ENCODE results near the gene DTX2. TPM values are rescaled to one million over a fixed set of nuclear protein-coding genes. Genes with fewer than 3 reads are reported as not detected.

DTX2 gene
- 9.6 and 11.1 TPM in 2 replicates for total RNA-seq

GRCh38 chr7:76461464-76462101 lies at the start of gene DTX2:
DTX2 (plus strand) TSS chr7:76461709; CDS start chr7:76480510, 18,801 bp downstream.

DNA sequence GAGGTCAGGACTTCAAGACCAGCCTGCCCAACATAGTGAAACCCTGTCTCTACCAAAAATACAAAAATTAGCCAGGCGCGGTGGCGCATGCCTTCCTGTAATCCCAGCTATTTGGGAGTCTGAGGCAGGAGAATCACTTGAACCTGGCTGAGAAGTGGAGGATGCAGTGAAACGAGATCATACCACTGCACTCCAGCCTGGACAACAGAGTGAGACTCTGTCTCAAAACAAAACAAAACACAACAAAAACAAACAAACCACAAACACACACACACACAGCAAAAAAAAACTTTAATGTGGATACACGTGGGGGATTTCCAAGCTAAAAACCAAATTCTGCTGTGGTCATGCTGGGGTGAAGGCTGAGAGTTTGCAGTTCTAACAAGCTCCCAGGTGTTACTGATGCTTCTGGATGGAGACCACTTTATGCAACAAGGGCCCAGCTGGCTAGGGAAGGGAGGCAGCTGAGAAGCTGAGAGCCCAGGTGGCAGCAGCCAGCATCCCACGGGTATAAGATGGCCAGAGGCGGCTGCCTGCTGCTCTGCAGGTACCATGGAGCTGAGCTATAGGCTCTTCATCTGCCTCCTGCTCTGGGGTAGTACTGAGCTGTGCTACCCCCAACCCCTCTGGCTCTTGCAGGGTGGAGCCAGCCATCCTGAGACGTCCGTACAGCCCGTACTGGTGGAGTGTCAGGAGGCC lies 36.9 kb upstream of the DTX2 start, which contains the start of gene ZP3:
Gene ZP3 (plus strand): TSS at position 538 of the 699 bp plus-strand sequence. CDS start 15 bp downstream, at position 553.

DNA sequence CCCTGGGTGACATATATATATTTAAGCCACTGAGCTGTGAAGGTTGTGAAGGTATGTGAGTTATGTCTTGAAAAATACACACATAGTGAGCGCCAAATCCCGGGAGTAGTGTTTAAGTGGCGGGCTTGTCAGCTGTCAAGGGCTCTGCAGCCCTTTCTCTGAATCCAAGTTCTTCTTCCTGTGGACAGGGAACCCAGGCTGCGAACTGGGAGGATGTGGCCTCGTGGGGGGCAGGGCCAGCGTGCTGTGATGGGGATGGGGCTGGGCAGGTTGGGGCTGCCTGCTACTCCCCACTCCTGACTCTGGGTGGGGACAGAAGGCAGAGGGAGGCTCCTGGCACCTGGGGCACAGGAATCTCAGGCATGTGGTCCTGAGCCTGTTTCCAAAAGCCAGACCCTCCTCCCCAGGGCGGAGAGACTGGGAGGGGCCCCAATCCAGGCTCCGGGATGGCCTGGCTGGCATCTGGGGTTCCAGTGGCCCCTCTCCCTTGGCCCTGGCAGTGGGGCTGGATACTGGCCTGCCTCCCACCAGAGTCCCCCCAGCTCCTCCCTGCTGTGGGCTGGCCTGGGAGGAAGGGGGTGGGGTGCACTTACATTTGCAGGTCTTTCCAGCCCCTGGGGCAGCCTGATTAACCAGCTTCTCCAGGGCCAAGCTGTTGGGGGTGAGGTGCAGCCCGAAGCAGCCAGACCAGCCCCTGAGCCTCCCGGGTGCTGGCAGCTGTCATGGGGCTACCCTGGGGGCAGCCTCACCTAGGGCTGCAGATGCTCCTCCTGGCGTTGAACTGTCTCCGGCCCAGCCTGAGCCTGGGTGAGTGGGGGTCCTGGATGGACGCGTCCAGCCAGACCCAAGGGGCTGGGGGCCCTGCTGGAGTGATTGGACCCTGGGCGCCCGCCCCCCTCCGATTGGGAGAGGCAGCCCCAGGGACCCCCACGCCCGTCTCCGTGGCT lies 48.7 kb downstream of the DTX2 start, which contains the start of gene UPK3B:
Gene UPK3B (plus strand): TSS at position 622 of the 947 bp plus-strand sequence. CDS start 101 bp downstream, at position 723.

DNA sequence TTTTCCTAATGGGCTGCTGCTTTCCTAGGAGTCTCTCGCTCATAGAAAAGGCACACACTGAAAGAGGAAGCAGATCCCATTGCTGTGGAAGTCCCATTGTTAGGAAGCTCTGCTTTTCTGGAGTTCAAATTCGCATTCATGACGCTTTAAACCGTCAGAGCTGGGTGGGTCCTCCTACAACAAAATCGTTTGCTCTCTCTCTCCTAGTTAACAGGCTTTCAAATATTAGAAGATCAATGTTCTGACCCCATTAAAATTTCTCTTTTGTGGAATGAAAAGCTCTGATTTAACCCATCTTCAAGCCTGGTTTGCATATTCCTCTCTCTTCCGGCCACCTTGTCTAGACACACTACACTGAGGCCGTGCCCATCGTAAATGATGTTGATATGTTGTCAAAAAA lies 81.7 kb downstream of the DTX2 start, which contains the start of gene SPDYE16:
Gene SPDYE16 (minus strand): TSS at position 101 of the 400 bp plus-strand sequence. CDS start 1,838 bp downstream, outside the sequence.

Small RNA genes lying within 50 kb of the gene (small RNA-seq; reads per million reads assigned to genes)
- not detected for gene RF00019

Other genes with a start within 250 kb of the DTX2 start
- 51.2 and 75.3 TPM in 2 replicates for gene HSPB1, start 159.0 kb upstream of the DTX2 start, total RNA-seq
- 78.6 and 108 TPM in 2 replicates for gene YWHAG, start 102.7 kb upstream of the DTX2 start, total RNA-seq
- gene SSC4D, start 52.0 kb upstream of the DTX2 start, total RNA-seq = 0.39 and 1.1 TPM in 2 replicates
- 1.4 and 1.8 TPM in 2 replicates for gene ZP3, start 36.8 kb upstream of the DTX2 start, total RNA-seq
- gene UPK3B, start 48.8 kb downstream of the DTX2 start, total RNA-seq = 0.39 TPM in 1 of 2 replicates, not detected in the other
- gene SPDYE16, start 81.6 kb downstream of the DTX2 start, total RNA-seq = under 0.01 TPM in 1 of 2 replicates, not detected in the other
- 6.1 and 7.0 TPM in 2 replicates for gene POMZP3, start 165.6 kb downstream of the DTX2 start, total RNA-seq